H9 (cell line): ENCODE measurements around the gene FAM241A. TPM values are rescaled to one million over a fixed set of nuclear protein-coding genes. Genes with fewer than 3 reads are reported as not detected.
"Not testable (repeated sequence)": the region's sequence is repeated elsewhere in the genome, so short reads cannot be mapped to it uniquely, and the experiment has no call there.

Experiments
- DNase-seq: peaks from one replicate; pipeline ENCODE4 v3.0.0-alpha.2; 2017
- H2AFZ ChIP-seq: one replicate; pipeline ENCODE4 v1.6.1; 2013; ENCODE audit warnings: mild to moderate bottlenecking, low read length, control low read depth, moderate library complexity
- H2AK5ac ChIP-seq: 2 replicates; pipeline ENCODE4 v1.6.1; 2013; ENCODE audit warnings: low read length, control low read depth, mixed read lengths; ENCODE audit not compliant: insufficient read length
- H2BK120ac ChIP-seq: one replicate; pipeline ENCODE4 v1.6.1; 2013; ENCODE audit warnings: low read depth, mild to moderate bottlenecking, low read length, control low read depth, inconsistent platforms; ENCODE audit not compliant: poor library complexity, severe bottlenecking
- H2BK12ac ChIP-seq: 2 replicates; pipeline ENCODE4 v1.6.1; 2013; ENCODE audit warnings: low read length, control low read depth, mixed read lengths, low read depth; ENCODE audit not compliant: insufficient read length
- H2BK15ac ChIP-seq: 2 replicates; pipeline ENCODE4 v1.6.1; 2013; ENCODE audit warnings: low read depth, low read length, control low read depth
- H2BK20ac ChIP-seq: one replicate; pipeline ENCODE4 v1.6.1; 2013; ENCODE audit warnings: low read depth, mild to moderate bottlenecking, low read length, control low read depth, inconsistent platforms; ENCODE audit not compliant: poor library complexity, severe bottlenecking
- H2BK5ac ChIP-seq: 2 replicates; pipeline ENCODE4 v1.6.1; 2013; ENCODE audit warnings: low read length, control low read depth, mixed read lengths; ENCODE audit not compliant: insufficient read length
- H3K14ac ChIP-seq: 2 replicates; pipeline ENCODE4 v1.6.1; 2013; ENCODE audit warnings: low read length, control low read depth; ENCODE audit not compliant: insufficient read depth
- H3K18ac ChIP-seq: 2 replicates; pipeline ENCODE4 v1.6.1; 2013; ENCODE audit warnings: low read depth, mild to moderate bottlenecking, mixed read lengths, low read length, control low read depth; ENCODE audit not compliant: insufficient read length
- H3K23ac ChIP-seq: 2 replicates; pipeline ENCODE4 v1.6.1; 2013; ENCODE audit warnings: low read length, control low read depth, mixed read lengths, low read depth; ENCODE audit not compliant: insufficient read length
- H3K23me2 ChIP-seq: 2 replicates; pipeline ENCODE4 v1.6.1; 2013; ENCODE audit warnings: low read depth, mild to moderate bottlenecking, mixed read lengths, low read length, control low read depth; ENCODE audit not compliant: insufficient read length, poor library complexity, severe bottlenecking
- H3K27ac ChIP-seq: 2 replicates; pipeline ENCODE4 v1.5.1; 2013; ENCODE audit warnings: low read length, control low read depth, mixed read lengths, low read depth; ENCODE audit not compliant: insufficient read length
- H3K27me3 ChIP-seq: 2 replicates; pipeline ENCODE4 v1.6.1; 2013; ENCODE audit warnings: low read length, control low read depth, inconsistent platforms; ENCODE audit not compliant: insufficient read depth
- H3K4ac ChIP-seq: 2 replicates; pipeline ENCODE4 v1.6.1; 2013; ENCODE audit warnings: low read depth, mild to moderate bottlenecking, control low read depth, inconsistent platforms, low read length, moderate library complexity
- H3K4me1 ChIP-seq: 2 replicates; pipeline ENCODE4 v1.6.1; 2013; ENCODE audit warnings: low read length, control low read depth, inconsistent platforms; ENCODE audit not compliant: insufficient read depth
- H3K4me2 ChIP-seq: 2 replicates; pipeline ENCODE4 v1.6.1; 2013; ENCODE audit warnings: low read length, control low read depth, mixed read lengths; ENCODE audit not compliant: insufficient read length, insufficient read depth
- H3K56ac ChIP-seq: 2 replicates; pipeline ENCODE4 v1.6.1; 2013; ENCODE audit warnings: low read depth, mild to moderate bottlenecking, mixed read lengths, low read length, control low read depth; ENCODE audit not compliant: insufficient read length
- H3K79me1 ChIP-seq: 2 replicates; pipeline ENCODE4 v1.6.1; 2013; ENCODE audit warnings: low read depth, mild to moderate bottlenecking, moderate library complexity, low read length, control low read depth, inconsistent platforms; ENCODE audit not compliant: insufficient read depth, poor library complexity, severe bottlenecking
- H3K79me2 ChIP-seq: 2 replicates; pipeline ENCODE4 v1.6.1; 2013; ENCODE audit warnings: low read length, control low read depth, inconsistent platforms; ENCODE audit not compliant: insufficient read depth
- H3K9ac ChIP-seq: 2 replicates; pipeline ENCODE4 v1.6.1; 2013; ENCODE audit warnings: low read length, control low read depth, mixed read lengths; ENCODE audit not compliant: insufficient read length; ENCODE audit errors: extremely low read depth
- H3K9me3 ChIP-seq: one replicate; pipeline ENCODE4 v1.6.1; 2013; ENCODE audit warnings: low read depth, low read length, inconsistent platforms; ENCODE audit not compliant: control insufficient read depth
- H3T11ph ChIP-seq: one replicate; pipeline ENCODE4 v1.6.1; 2013; ENCODE audit warnings: mild to moderate bottlenecking, low read length, control low read depth, inconsistent platforms
- H4K20me1 ChIP-seq: one replicate; pipeline ENCODE4 v1.6.1; 2013; ENCODE audit not compliant: control insufficient read depth, insufficient read length, insufficient read depth
- H4K5ac ChIP-seq: 2 replicates; pipeline ENCODE4 v1.6.1; 2013; ENCODE audit warnings: low read depth, mild to moderate bottlenecking, mixed read lengths, low read length, control low read depth; ENCODE audit not compliant: insufficient read length
- H4K8ac ChIP-seq: replicated peaks from 2 replicates; pipeline ENCODE4 v1.6.1; 2013; ENCODE audit warnings: low read length, control low read depth, mixed read lengths, low read depth; ENCODE audit not compliant: insufficient read length
- H4K91ac ChIP-seq: 2 replicates; pipeline ENCODE4 v1.6.1; 2013; ENCODE audit warnings: low read depth, mild to moderate bottlenecking, moderate library complexity, mixed read lengths, low read length, control low read depth; ENCODE audit not compliant: insufficient read length
- H3K27ac Mint-ChIP-seq, 3 experiments: 2 replicates in 2 of 3; 3 replicates in 1 of 3; pipeline ENCODE4 v1.8.0; 2020 to 2021; ENCODE audit warnings: mixed read lengths in 3 of 3, mild to moderate bottlenecking in 1 of 3, moderate library complexity in 1 of 3
- H3K27me3 Mint-ChIP-seq: 2 replicates; pipeline ENCODE4 v1.8.0; 2021; ENCODE audit warnings: low read depth, mild to moderate bottlenecking, moderate library complexity, mixed read lengths
- H3K36me3 Mint-ChIP-seq, 3 experiments: 2 replicates in 2 of 3; 3 replicates in 1 of 3; pipeline ENCODE4 v1.8.0; 2020 to 2021; ENCODE audit warnings: low read depth in 3 of 3, mixed read lengths in 3 of 3; ENCODE audit not compliant: insufficient read depth in 1 of 3
- H3K4me1 Mint-ChIP-seq, 2 experiments: 2 replicates each; pipeline ENCODE4 v1.8.0; 2020; ENCODE audit warnings: mixed read lengths in 2 of 2
- H3K4me3 Mint-ChIP-seq, 2 experiments: 2 replicates in 1 of 2; 3 replicates in 1 of 2; pipeline ENCODE4 v1.8.0; 2020 to 2021; ENCODE audit warnings: mild to moderate bottlenecking in 2 of 2, mixed read lengths in 2 of 2, moderate library complexity in 1 of 2
- H3K9me3 Mint-ChIP-seq, 2 experiments: 2 replicates in 1 of 2; 3 replicates in 1 of 2; pipeline ENCODE4 v1.8.0; 2020; ENCODE audit warnings: mild to moderate bottlenecking in 2 of 2, mixed read lengths in 2 of 2, moderate library complexity in 1 of 2
- WGBS: extraction: QIAGEN DNeasy Blood & Tissue Kit; methylation state at CpG from one replicate; pipeline ENCODE4 v1.1.7; 2013; ENCODE audit warnings: missing lambda C conversion rate, low lambda C conversion rate, mixed read lengths; ENCODE audit not compliant: insufficient read length; ENCODE audit errors: extremely low coverage; 5-methylcytosine and 5-hydroxymethylcytosine counted together
- total RNA-seq: library from RNA; stranded (reverse); gene quantifications from 2 replicates; pipeline ENCODE4 v1.2.1, GENCODE V29; 2021
- TF ChIP-seq, protein P1 (sequence below): fragments of 200-600 bp; sonication (generic); conservative IDR thresholded peaks from 3 replicates; pipeline ENCODE4 v1.8.0; 2021; ENCODE audit warnings: antibody characterized with exemption, mild to moderate bottlenecking

The FAM241A gene
- total RNA-seq, 1 experiment from 2014 or later, result 0.13 TPM

DNA sequence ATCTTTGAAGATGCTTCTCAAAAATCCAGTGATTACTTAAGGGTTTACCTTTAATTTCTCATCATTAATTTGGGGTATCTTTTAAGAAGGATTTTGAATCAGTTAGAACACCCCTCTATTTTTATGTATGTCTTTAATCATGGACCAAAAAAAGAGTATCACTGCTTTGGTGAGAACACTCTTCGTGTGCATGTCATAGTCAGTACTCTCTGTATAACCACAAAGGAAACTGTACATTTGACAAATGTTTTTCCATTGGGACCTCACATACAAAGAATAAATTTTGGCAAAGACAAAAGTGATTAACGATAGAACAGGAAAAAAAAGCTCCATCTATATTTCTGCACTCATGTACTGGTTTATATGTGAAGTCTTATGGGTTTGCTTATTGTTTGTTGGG lies 31.3 kb downstream of the FAM241A start:
- no peak for DNase-seq
- Histone ChIP-seq H2BK12ac (no peak overlapping the region), H4K91ac (no peak overlapping the region), H3K4me2 (no peak overlapping the region), H3K18ac (no peak overlapping the region), H3K79me1 (no peaks in the 10 kb centered on the region), H3K27me3 (no peaks in the 10 kb centered on the region), H2AK5ac (no peak overlapping the region), H2BK15ac (no peak overlapping the region), H4K8ac (no peak overlapping the region), H4K20me1 (no peaks in the 10 kb centered on the region), H2BK120ac (no peak overlapping the region), H3K79me2 (no peaks in the 10 kb centered on the region), H3K9ac (no peak overlapping the region), H3K23me2 (no peaks in the 10 kb centered on the region), H2AFZ (no peak overlapping the region), H3T11ph (no peak overlapping the region), H3K27ac (no peak overlapping the region), H3K14ac (no peak overlapping the region), H3K4ac (no peak overlapping the region), H3K4me1 (no peaks in the 10 kb centered on the region), H3K23ac (no peak overlapping the region), H4K5ac (no peak overlapping the region), H2BK20ac (no peak overlapping the region), H3K56ac (no peak overlapping the region), H2BK5ac (no peak overlapping the region), H3K9me3 (no peaks in the 10 kb centered on the region)
- no peak overlapping the region for H3K4me3 Mint-ChIP-seq
- TF ChIP-seq, protein P1, sequence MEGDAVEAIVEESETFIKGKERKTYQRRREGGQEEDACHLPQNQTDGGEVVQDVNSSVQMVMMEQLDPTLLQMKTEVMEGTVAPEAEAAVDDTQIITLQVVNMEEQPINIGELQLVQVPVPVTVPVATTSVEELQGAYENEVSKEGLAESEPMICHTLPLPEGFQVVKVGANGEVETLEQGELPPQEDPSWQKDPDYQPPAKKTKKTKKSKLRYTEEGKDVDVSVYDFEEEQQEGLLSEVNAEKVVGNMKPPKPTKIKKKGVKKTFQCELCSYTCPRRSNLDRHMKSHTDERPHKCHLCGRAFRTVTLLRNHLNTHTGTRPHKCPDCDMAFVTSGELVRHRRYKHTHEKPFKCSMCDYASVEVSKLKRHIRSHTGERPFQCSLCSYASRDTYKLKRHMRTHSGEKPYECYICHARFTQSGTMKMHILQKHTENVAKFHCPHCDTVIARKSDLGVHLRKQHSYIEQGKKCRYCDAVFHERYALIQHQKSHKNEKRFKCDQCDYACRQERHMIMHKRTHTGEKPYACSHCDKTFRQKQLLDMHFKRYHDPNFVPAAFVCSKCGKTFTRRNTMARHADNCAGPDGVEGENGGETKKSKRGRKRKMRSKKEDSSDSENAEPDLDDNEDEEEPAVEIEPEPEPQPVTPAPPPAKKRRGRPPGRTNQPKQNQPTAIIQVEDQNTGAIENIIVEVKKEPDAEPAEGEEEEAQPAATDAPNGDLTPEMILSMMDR, result no peak
- no peaks in the 10 kb centered on the region for H3K36me3 Mint-ChIP-seq
- no peak overlapping the region for H3K27ac Mint-ChIP-seq
- WGBS, result no CpG with 5 or more reads among the region's 2 CpGs
- no peaks in the 10 kb centered on the region for H3K27me3 Mint-ChIP-seq
- H3K4me1 Mint-ChIP-seq, result no peaks in the 10 kb centered on the region
- H3K9me3 Mint-ChIP-seq, result no peaks in the 10 kb centered on the region

DNA sequence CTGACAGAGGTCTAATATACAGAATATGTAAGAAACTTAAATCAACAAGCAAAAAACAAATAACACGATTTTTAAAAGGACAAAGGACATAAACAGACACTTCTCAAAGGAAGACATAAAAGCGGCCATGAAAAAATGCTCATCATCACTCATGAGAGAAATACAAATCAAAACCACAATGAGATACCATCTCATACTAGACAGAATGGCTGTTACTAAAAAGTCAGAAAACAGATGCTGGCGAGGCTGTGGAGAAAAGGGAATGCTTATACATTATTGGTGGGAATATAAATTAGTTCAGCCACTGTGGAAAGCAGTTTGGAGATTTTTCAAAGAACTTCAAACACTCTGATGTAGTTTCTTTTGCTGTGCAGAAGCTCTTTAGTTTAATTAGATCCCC lies 33.5 kb downstream of the FAM241A start:
- not testable (repeated sequence) for H3K4ac ChIP-seq, H2BK5ac ChIP-seq, H3K56ac ChIP-seq, H3K27ac Mint-ChIP-seq, H3K27me3 Mint-ChIP-seq, H3K27ac ChIP-seq, H3K4me3 Mint-ChIP-seq, H4K5ac ChIP-seq, H3K18ac ChIP-seq, H4K8ac ChIP-seq, H3K23me2 ChIP-seq, H3K4me1 Mint-ChIP-seq, H2BK20ac ChIP-seq, H2AK5ac ChIP-seq, H3T11ph ChIP-seq, DNase-seq, H4K20me1 ChIP-seq, H2BK120ac ChIP-seq, H3K79me1 ChIP-seq, H2AFZ ChIP-seq, H3K9me3 ChIP-seq, H3K4me2 ChIP-seq, H3K9me3 Mint-ChIP-seq, H3K23ac ChIP-seq, H4K91ac ChIP-seq, H3K14ac ChIP-seq, H3K79me2 ChIP-seq, H3K9ac ChIP-seq, H2BK15ac ChIP-seq, H3K36me3 Mint-ChIP-seq, H3K27me3 ChIP-seq, H2BK12ac ChIP-seq, H3K4me1 ChIP-seq
- no CpG with 5 or more reads among the region's 3 CpGs for WGBS
